BJ (cell line): ENCODE results near the gene MGRN1. TPM values are rescaled to one million over a fixed set of nuclear protein-coding genes. Genes with fewer than 3 reads are reported as not detected.

Experiments used
- CTCF ChIA-PET: fragments of 350-600 bp; formaldehyde crosslinking; extraction: SDS; loops from one replicate; lab custom pipeline; 2021; ENCODE audit warnings: antibody characterized with exemption, inconsistent platforms; lab: Yijun Ruan, JAX
- POLR2A ChIA-PET: fragments of 300-600 bp; sonication (Branson Sonifier 250); formaldehyde crosslinking; extraction: SDS; loops from one replicate; lab custom pipeline; 2021; ENCODE audit warnings: antibody characterized with exemption; lab: Charles Lee
- DNase-seq: peaks from one replicate; pipeline ENCODE4 v3.0.0-alpha.2; 2011; ENCODE audit warnings: low read depth
- H3K27me3 ChIP-seq: 2 replicates; pipeline ENCODE4 v1.6.0; 2011; ENCODE audit warnings: low read length; ENCODE audit not compliant: control insufficient read depth, insufficient read depth
- H3K36me3 ChIP-seq: 2 replicates; pipeline ENCODE4 v1.5.1; 2011; ENCODE audit warnings: low read length; ENCODE audit not compliant: control insufficient read depth, insufficient read depth
- H3K4me3 ChIP-seq: 2 replicates; pipeline ENCODE4 v1.5.1; 2011; ENCODE audit warnings: low read depth, mild to moderate bottlenecking, control low read depth, low read length
- CTCF ChIP-seq: IDR thresholded peaks from 2 replicates; pipeline ENCODE4 v1.5.1; 2011; ENCODE audit warnings: low read depth, mild to moderate bottlenecking, control low read depth, inconsistent platforms, low read length, moderate library complexity; ENCODE audit not compliant: insufficient read depth
- polyA plus RNA-seq: library from polyadenylated mRNA; depleted of rRNA; stranded (reverse); fragments of >200 nt; gene quantifications from 2 replicates; pipeline ENCODE4 v1.2.3, GENCODE V29; 2011

Gene MGRN1
- polyA plus RNA-seq, 1 experiment, result 4.5 TPM

GRCh38 chr16:4684058-4684715 is 59.6 kb downstream of the MGRN1 start:
- TF ChIP-seq CTCF, result no peak
- H3K36me3 ChIP-seq, result peaks cover 42% of the 10 kb centered on the region
- no peak for DNase-seq
- no peak overlapping the region for H3K4me3 ChIP-seq
- POLR2A ChIA-PET, result no interaction called here
- CTCF ChIA-PET, result no interaction called here
- H3K27me3 ChIP-seq, result no peaks in the 10 kb centered on the region

DNA sequence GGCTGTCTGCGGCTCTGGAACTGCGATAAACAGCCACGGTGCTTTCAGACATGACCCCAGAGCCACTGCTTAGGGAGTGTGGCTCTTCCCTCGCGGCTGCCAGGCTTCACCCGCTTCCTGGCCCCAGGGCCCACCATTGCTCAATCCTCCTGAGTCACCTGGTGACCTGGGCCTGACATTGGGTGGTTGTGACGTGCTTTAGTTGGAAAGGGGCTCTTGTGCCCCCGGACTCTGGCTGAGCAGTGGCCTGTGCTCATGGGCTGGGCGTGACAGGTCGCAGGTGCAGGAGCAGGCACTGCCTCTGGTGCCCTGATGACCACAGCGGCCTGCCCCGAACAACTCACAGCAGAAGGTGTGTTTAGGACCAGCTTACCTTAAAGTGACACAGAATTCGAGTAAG is 60.1 kb downstream of the MGRN1 start:
- ChIA-PET POLR2A (no interaction called here), CTCF (no interaction called here)
- no peak for DNase-seq
- H3K36me3 ChIP-seq, result peaks cover 42% of the 10 kb centered on the region
- no peak overlapping the region for H3K4me3 ChIP-seq
- no peaks in the 10 kb centered on the region for H3K27me3 ChIP-seq
- TF ChIP-seq CTCF, result no peak

GRCh38 chr16:4685292-4685691 is 60.7 kb downstream of the MGRN1 start:
- no peak for TF ChIP-seq CTCF
- Histone ChIP-seq H3K4me3 (no peak overlapping the region), H3K27me3 (no peaks in the 10 kb centered on the region), H3K36me3 (peaks cover 46% of the 10 kb centered on the region)
- CTCF ChIA-PET, result no interaction called here
- no peak for DNase-seq
- POLR2A ChIA-PET, result no interaction called here

- ChIA-PET CTCF (no interaction called here), POLR2A (no interaction called here)
- Histone ChIP-seq H3K4me3 (no peak overlapping the region), H3K36me3 (peaks cover 45% of the 10 kb centered on the region), H3K27me3 (no peaks in the 10 kb centered on the region)
- TF ChIP-seq CTCF, result no peak
- DNase-seq, result no peak
Observed at GRCh38 chr16:4685776-4686496, 61.3 kb downstream of the MGRN1 start.

DNA sequence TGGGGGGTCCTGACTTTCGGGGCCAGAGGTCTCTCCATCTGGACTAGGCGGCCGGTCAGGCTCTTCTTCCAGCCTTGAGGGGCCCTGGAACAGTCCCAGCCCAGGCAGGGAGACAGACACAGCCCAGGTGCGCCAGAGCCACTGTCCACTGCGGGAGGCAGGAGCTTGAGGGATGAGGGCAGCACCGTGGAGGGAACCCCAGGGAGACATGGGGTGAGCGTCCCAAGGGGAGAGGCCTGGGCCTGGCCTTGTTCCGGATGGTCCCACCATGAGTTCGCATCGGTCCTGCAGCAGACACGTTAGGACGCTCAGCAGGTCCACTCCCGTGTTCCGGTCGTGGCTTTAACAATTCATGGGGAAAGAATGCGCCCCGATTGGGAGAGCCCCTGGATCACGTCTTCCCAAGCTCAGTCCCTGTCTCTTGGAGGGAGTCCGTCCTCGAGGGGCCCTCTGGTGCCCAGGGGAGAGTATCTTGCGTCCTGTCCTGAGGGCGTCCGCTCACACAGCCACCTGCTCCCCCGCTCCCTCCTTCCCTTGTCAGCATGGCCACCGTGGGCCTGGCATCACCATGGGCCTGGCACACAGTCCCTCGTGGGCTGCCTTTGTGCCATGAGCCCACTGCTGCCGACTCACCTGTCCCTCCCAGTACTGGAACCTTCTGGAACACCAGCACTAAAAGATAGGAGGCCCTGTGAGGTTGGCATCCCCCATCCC is 62.0 kb downstream of the MGRN1 start:
- H3K27me3 ChIP-seq, result no peaks in the 10 kb centered on the region
- ChIA-PET POLR2A (no interaction called here), CTCF (no interaction called here)
- H3K36me3 ChIP-seq, result peaks cover 45% of the 10 kb centered on the region
- TF ChIP-seq CTCF, result no peak
- no peak overlapping the region for H3K4me3 ChIP-seq
- no peak for DNase-seq
